NCI-H2227 treated with DMSO at 0.1 percent for 48 hours (cell line): ENCODE measurements around the gene HACL1.

Source experiments
- DNase-seq: peaks from one replicate; lab custom pipeline; 2025; lab: John Stamatoyannopoulos, UW

HACL1 gene

GRCh38 chr3:15601399-15602145, at the start of gene HACL1, which contains the start of gene BTD:
Gene HACL1, minus strand, starts transcription at chr3:15601569. Its CDS starts 106 bp downstream, at chr3:15601463.
Gene BTD, plus strand, starts transcription at chr3:15601745. Its CDS starts 33,695 bp downstream, at chr3:15635440.
- no peak for DNase-seq

GRCh38 chr3:15649858-15650257, 48.5 kb upstream of the HACL1 start:
- no peak for DNase-seq

- DNase-seq = no peak
Observed at GRCh38 chr3:15649341-15649740, 48.0 kb upstream of the HACL1 start.

- no peak for DNase-seq
Observed at GRCh38 chr3:15647611-15648167, 46.3 kb upstream of the HACL1 start.

- DNase-seq = no peak
Observed at GRCh38 chr3:15646851-15647511, 45.6 kb upstream of the HACL1 start.

- peak; percentile 57 for DNase-seq
Observed at GRCh38 chr3:15645740-15646501, 44.6 kb upstream of the HACL1 start.

- DNase-seq = no peak
Observed at GRCh38 chr3:15645246-15645645, 43.9 kb upstream of the HACL1 start.

- no peak for DNase-seq
Observed at GRCh38 chr3:15638891-15639262, 37.5 kb upstream of the HACL1 start.

GRCh38 chr3:15638193-15638890, 37.0 kb upstream of the HACL1 start:
- no peak for DNase-seq

GRCh38 chr3:15637131-15637951, 36.0 kb upstream of the HACL1 start:
- DNase-seq = no peak

GRCh38 chr3:15636028-15636709, 34.8 kb upstream of the HACL1 start:
- no peak for DNase-seq

- DNase-seq = no peak
Observed at GRCh38 chr3:15635121-15635661, 33.8 kb upstream of the HACL1 start.

- no peak for DNase-seq
Observed at GRCh38 chr3:15634671-15635070, 33.3 kb upstream of the HACL1 start.

- DNase-seq = no peak
Observed at GRCh38 chr3:15633766-15634598, 32.6 kb upstream of the HACL1 start.

GRCh38 chr3:15633159-15633558, 31.8 kb upstream of the HACL1 start:
- DNase-seq = no peak

- DNase-seq = no peak
Observed at GRCh38 chr3:15632212-15632580, 30.8 kb upstream of the HACL1 start.

GRCh38 chr3:15631426-15632211, 30.2 kb upstream of the HACL1 start:
- DNase-seq = no peak

GRCh38 chr3:15630646-15631350, 29.4 kb upstream of the HACL1 start:
- no peak for DNase-seq
